ENCODE measurements around the gene STIM1.

DNA sequence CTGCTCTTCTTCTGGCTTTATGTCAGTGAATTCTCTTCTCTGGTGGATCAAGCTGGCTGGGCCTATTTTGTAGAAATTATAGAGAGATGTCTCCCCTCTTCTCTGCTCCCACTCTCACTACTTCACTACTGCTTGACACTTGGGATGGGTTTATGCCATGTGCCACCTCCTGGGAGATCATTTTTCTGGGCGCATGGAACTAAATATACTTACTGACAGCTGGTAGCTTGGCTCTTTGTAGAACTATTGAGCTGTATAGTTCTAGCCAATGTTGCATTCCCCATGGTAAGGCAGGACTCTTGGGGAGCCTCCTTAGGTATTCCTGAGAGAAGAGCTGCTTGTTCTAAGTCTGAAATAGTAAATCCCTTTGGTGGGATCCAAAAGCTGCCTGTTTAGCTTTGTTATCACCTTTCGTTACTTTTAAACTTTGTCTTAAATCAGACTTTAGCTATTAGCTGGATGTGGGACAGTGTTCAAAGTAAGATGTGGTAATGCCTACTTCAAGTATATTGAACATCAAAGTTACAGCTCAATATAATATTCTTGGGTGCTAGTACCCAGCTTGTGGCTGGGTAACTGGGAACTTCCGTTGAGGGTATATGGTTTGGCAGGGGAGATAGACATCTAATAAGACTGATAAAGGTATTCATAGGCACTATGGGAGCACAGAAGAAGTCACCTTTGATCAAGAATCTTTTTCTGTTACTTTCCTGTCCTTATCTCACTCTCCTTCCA lies 151.6 kb downstream of the STIM1 start:
- TF ChIP-seq, protein P1, sequence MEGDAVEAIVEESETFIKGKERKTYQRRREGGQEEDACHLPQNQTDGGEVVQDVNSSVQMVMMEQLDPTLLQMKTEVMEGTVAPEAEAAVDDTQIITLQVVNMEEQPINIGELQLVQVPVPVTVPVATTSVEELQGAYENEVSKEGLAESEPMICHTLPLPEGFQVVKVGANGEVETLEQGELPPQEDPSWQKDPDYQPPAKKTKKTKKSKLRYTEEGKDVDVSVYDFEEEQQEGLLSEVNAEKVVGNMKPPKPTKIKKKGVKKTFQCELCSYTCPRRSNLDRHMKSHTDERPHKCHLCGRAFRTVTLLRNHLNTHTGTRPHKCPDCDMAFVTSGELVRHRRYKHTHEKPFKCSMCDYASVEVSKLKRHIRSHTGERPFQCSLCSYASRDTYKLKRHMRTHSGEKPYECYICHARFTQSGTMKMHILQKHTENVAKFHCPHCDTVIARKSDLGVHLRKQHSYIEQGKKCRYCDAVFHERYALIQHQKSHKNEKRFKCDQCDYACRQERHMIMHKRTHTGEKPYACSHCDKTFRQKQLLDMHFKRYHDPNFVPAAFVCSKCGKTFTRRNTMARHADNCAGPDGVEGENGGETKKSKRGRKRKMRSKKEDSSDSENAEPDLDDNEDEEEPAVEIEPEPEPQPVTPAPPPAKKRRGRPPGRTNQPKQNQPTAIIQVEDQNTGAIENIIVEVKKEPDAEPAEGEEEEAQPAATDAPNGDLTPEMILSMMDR (IDR thresholded peaks at IDR 0.05; ENCODE audit: low read length): no peak
- no peak for TF ChIP-seq EZH2 (IDR thresholded peaks at IDR 0.05; ENCODE audit: borderline replicate concordance, low read length)

Measured in OCI-LY1 (cell line).